Measurements from ENCODE around the gene GPC2.

GPC2 gene

DNA sequence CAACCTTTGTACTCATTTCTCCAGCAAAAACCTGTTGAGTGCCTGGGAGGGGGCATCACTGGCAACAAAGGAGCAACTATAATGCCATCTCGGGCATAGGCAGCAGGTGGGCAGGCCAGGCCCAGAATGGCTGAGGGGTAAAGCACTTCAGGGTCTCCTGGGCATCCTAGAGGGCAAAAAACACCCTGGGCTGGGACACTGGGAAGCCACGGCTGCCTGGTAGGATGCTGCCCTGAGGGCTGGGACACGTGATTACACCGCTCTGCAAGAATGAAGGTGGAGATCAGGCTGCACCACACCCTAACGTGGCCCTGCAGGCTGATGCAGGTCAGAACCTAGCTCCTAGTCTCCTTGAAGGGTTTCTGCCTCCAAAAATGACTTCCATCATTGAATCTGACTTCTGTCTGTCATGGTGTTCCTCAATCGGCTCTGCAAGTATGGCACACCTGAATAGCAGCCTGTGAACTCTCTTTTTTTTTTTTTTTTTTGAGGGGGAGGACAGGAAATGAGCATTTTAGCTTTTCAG, 14.1 kb downstream of the GPC2 start:
- TF ChIP-seq CREB1 (IDR thresholded peaks at IDR 0.05; ENCODE audit: low read depth): no peak
- TF ChIP-seq, protein P1, sequence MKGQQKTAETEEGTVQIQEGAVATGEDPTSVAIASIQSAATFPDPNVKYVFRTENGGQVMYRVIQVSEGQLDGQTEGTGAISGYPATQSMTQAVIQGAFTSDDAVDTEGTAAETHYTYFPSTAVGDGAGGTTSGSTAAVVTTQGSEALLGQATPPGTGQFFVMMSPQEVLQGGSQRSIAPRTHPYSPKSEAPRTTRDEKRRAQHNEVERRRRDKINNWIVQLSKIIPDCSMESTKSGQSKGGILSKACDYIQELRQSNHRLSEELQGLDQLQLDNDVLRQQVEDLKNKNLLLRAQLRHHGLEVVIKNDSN (IDR thresholded peaks at IDR 0.05): peak; percentile 87

DNA sequence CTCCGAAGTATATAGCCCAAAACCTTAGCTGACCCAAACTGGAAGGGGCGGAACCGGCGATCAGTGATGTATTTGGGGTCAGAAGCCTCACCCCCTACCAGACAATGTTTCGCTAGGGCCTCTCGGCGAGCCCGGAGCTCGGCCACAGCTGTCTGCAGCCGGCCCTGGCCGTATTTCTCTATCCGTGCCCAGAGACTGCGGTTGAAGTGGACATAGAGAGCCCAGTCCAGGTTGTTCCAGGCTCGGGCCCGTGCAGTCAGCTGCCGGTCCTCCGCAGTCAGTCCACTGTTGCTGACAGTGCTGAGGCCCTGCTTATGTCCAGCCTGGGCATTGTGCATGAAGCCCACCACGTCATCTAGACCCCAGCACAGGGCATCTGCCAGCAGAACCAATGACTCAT, 17.1 kb downstream of the GPC2 start:
- TF ChIP-seq TCF12 (IDR thresholded peaks at IDR 0.05; ENCODE audit: low read depth): no peak
- TF ChIP-seq, protein P1 (IDR thresholded peaks at IDR 0.05): no peak
- TF ChIP-seq, protein P2, sequence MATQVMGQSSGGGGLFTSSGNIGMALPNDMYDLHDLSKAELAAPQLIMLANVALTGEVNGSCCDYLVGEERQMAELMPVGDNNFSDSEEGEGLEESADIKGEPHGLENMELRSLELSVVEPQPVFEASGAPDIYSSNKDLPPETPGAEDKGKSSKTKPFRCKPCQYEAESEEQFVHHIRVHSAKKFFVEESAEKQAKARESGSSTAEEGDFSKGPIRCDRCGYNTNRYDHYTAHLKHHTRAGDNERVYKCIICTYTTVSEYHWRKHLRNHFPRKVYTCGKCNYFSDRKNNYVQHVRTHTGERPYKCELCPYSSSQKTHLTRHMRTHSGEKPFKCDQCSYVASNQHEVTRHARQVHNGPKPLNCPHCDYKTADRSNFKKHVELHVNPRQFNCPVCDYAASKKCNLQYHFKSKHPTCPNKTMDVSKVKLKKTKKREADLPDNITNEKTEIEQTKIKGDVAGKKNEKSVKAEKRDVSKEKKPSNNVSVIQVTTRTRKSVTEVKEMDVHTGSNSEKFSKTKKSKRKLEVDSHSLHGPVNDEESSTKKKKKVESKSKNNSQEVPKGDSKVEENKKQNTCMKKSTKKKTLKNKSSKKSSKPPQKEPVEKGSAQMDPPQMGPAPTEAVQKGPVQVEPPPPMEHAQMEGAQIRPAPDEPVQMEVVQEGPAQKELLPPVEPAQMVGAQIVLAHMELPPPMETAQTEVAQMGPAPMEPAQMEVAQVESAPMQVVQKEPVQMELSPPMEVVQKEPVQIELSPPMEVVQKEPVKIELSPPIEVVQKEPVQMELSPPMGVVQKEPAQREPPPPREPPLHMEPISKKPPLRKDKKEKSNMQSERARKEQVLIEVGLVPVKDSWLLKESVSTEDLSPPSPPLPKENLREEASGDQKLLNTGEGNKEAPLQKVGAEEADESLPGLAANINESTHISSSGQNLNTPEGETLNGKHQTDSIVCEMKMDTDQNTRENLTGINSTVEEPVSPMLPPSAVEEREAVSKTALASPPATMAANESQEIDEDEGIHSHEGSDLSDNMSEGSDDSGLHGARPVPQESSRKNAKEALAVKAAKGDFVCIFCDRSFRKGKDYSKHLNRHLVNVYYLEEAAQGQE (IDR thresholded peaks at IDR 0.05; ENCODE audit: low read depth): no peak
- TF ChIP-seq EGR1 (IDR thresholded peaks at IDR 0.05): no peak
- no peak for TF ChIP-seq TEAD4 (IDR thresholded peaks at IDR 0.05)
- TF ChIP-seq, protein P3, sequence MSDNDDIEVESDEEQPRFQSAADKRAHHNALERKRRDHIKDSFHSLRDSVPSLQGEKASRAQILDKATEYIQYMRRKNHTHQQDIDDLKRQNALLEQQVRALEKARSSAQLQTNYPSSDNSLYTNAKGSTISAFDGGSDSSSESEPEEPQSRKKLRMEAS (IDR thresholded peaks at IDR 0.05): no peak
- TF ChIP-seq CEBPB (IDR thresholded peaks at IDR 0.05): no peak
- TF ChIP-seq NFIC (IDR thresholded peaks at IDR 0.05): no peak

DNA sequence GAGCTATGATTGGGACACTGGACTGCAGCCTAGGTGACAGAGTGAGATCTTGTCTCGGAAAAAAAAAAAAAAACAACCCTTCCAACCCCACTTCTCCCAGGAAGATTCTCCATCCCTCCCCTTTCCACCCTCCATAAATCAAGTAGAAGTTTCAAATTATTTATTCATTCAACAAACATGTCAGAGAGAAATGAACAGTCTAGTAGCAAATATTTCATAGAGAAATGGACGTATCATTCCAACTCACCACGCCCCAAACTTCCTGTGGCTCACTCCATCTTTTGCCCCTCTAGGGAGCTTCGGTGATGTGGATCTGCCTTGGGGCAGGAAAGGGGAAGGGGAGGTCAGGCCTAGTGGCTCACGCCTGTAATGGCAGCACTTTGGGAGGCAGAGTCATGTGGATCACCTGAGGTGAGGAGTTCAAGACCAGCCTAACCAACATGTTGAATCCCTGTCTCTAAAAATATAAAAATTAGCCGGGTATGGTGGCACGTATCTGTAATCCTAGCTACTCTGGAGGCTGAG, 18.0 kb downstream of the GPC2 start:
- TF ChIP-seq TEAD4 (IDR thresholded peaks at IDR 0.05): no peak
- no peak for TF ChIP-seq NFIC (IDR thresholded peaks at IDR 0.05)
- TF ChIP-seq TCF12 (IDR thresholded peaks at IDR 0.05; ENCODE audit: low read depth): no peak
- TF ChIP-seq CREB1 (IDR thresholded peaks at IDR 0.05; ENCODE audit: low read depth): no peak
- no peak for TF ChIP-seq CEBPB (IDR thresholded peaks at IDR 0.05)
- TF ChIP-seq EP300 (IDR thresholded peaks at IDR 0.05; ENCODE audit: borderline replicate concordance): no peak
- no peak for TF ChIP-seq ZBTB7A (IDR thresholded peaks at IDR 0.05; ENCODE audit: low read depth)
- TF ChIP-seq, protein P1 (IDR thresholded peaks at IDR 0.05): no peak
- TF ChIP-seq, protein P3 (IDR thresholded peaks at IDR 0.05): no peak; the same call in 1 of the 2 replicates
- TF ChIP-seq FOXM1 (IDR thresholded peaks at IDR 0.05; ENCODE audit: borderline replicate concordance, low read depth): no peak
- no peak for TF ChIP-seq RAD21 (IDR thresholded peaks at IDR 0.05; ENCODE audit: low read depth)
- no peak for TF ChIP-seq YY1 (IDR thresholded peaks at IDR 0.05; ENCODE audit: low read depth)
- no peak for TF ChIP-seq EGR1 (IDR thresholded peaks at IDR 0.05)
- TF ChIP-seq, protein P2 (IDR thresholded peaks at IDR 0.05; ENCODE audit: low read depth): no peak
- no peak for TF ChIP-seq TAF1 (IDR thresholded peaks at IDR 0.05; ENCODE audit: low read depth)

DNA sequence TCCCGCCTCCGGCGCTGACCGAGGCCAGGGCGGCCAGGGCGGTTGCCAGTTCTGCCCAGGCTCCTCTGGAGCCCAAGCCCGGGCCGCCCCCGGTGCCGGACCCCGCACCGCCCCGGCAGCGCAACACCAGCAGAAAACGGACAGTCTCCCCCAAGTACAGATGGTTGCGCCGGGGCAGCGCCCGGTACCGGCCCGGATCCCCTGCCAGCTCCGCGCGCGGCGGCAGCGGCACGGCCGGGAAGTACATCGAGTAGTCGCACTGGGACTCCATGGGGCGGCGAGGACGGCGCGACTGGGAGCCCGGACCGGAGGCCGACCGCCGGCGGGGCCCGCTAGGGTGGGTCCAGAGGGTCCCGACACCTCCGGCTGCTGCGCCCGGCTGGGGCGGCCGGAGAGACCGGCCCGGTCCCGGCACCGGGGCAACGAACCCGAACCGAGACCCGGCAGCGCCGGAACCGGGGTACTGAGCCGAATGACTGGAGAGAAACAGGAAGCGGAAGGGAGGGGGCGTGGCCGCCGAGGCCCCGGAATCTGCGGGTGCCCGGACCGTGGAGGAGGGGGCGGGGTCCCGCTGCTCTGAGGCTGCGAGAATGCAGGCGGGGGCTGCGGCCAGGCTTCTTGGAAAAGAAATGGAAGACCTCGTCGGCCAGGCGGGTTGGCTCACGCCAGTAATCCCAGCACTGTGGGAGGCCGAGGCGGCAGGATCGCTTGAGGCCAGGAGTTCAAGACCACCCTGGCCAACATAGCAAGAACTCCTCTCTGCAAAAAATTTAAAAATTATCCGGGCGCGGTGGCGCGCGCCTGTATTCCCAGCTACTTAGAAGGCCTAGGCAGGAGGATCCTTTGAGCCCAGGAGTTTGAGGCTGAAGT, 18.7 kb downstream of the GPC2 start, which contains the start of gene TRAPPC14:
Gene TRAPPC14, minus strand, starts transcription at position 495 of the 870 bp plus-strand sequence. Its CDS starts 224 bp downstream, at position 271.
- no peak for TF ChIP-seq NFIC (IDR thresholded peaks at IDR 0.05)
- peak; percentile 60 for TF ChIP-seq TCF12 (IDR thresholded peaks at IDR 0.05; ENCODE audit: low read depth)
- peak; percentile 50; the same call in 1 of the 2 replicates for TF ChIP-seq TEAD4 (IDR thresholded peaks at IDR 0.05)
- peak; percentile 83 for TF ChIP-seq TAF1 (IDR thresholded peaks at IDR 0.05; ENCODE audit: low read depth)
- TF ChIP-seq CREB1 (IDR thresholded peaks at IDR 0.05; ENCODE audit: low read depth): no peak
- no peak for TF ChIP-seq EP300 (IDR thresholded peaks at IDR 0.05; ENCODE audit: borderline replicate concordance)
- TF ChIP-seq, protein P2 (IDR thresholded peaks at IDR 0.05; ENCODE audit: low read depth): no peak
- peak; percentile 87; the same call in 1 of the 2 replicates for TF ChIP-seq ZBTB7A (IDR thresholded peaks at IDR 0.05; ENCODE audit: low read depth)
- 0 out of 2 replicates have a peak, but pooled peaks have one; percentile 40 for TF ChIP-seq EGR1 (IDR thresholded peaks at IDR 0.05)
- TF ChIP-seq, protein P1 (IDR thresholded peaks at IDR 0.05): no peak
- TF ChIP-seq, protein P3 (IDR thresholded peaks at IDR 0.05): peak; percentile 31; the same call in 1 of the 2 replicates
- no peak for TF ChIP-seq CEBPB (IDR thresholded peaks at IDR 0.05)
- no peak for TF ChIP-seq RAD21 (IDR thresholded peaks at IDR 0.05; ENCODE audit: low read depth)
- TF ChIP-seq FOXM1 (IDR thresholded peaks at IDR 0.05; ENCODE audit: borderline replicate concordance, low read depth): no peak
- TF ChIP-seq YY1 (IDR thresholded peaks at IDR 0.05; ENCODE audit: low read depth): 0 out of 2 replicates have a peak, but pooled peaks have one; percentile 34

Measured in Ishikawa (cell line).